AG04449 (cell line): ENCODE data around the gene SARM1.

Experiments
- CTCF ChIA-PET: fragments of 350-600 bp; formaldehyde crosslinking; extraction: SDS; loops from one replicate; lab custom pipeline; 2021; ENCODE audit warnings: antibody characterized with exemption; lab: Yijun Ruan, JAX
- POLR2A ChIA-PET: fragments of 400-600, 350-600 bp; formaldehyde crosslinking; extraction: SDS; loops from one replicate; lab custom pipeline; 2020; ENCODE audit warnings: antibody characterized with exemption, inconsistent platforms; lab: Yijun Ruan, JAX
- DNase-seq: peaks from one replicate; pipeline ENCODE4 v3.0.0-alpha.2; 2010; ENCODE audit warnings: low read depth, low spot score
- H3K4me3 ChIP-seq: 2 replicates; pipeline ENCODE4 v1.5.1; 2011; ENCODE audit warnings: low read depth, mild to moderate bottlenecking, control low read depth, low read length
- CTCF ChIP-seq: IDR thresholded peaks from one replicate; pipeline ENCODE4 v1.5.1; 2011; ENCODE audit warnings: mild to moderate bottlenecking, moderate library complexity, low read length, control low read depth, inconsistent platforms; ENCODE audit not compliant: insufficient read depth; ENCODE audit errors: missing control alignments

The SARM1 gene

GRCh38 chr17:28348979-28349378, 22.5 kb upstream of the SARM1 start:
- POLR2A ChIA-PET: interaction anchor here (3.2 kb wide), 1 partner anchor 8 kb away, joined by 20 read pairs; the partner anchor contains the start of gene POLDIP2
- no peak for TF ChIP-seq CTCF
- DNase-seq: no peak
- H3K4me3 ChIP-seq: no peak overlapping the region
- CTCF ChIA-PET: interaction anchor here (1.4 to 1.6 kb wide), 2 partner anchors 115 to 117 kb away, joined by 4 to 5 read pairs; no protein-coding TSS in a partner anchor

- H3K4me3 ChIP-seq: no peak overlapping the region
- POLR2A ChIA-PET: no interaction called here
- TF ChIP-seq CTCF: no peak
- CTCF ChIA-PET: interaction anchor here (0.6 to 1.6 kb wide), 4 partner anchors 9 to 117 kb away, joined by 3 to 5 read pairs (median 3); partner anchors contain the start of genes IFT20 and TNFAIP1
- DNase-seq: no peak
These were observed 21.2 kb upstream of the SARM1 start for GRCh38 chr17:28350271-28350670.

GRCh38 chr17:28357061-28357900, 14.2 kb upstream of the SARM1 start, which contains the start of gene POLDIP2:
Gene POLDIP2 (minus strand): TSS chr17:28357527. CDS start chr17:28357448, 79 bp downstream.
- POLR2A ChIA-PET: interaction anchor here (0.5 to 1.9 kb wide), 9 partner anchors 9 to 880 kb away, joined by 3 to 26 read pairs (median 9); partner anchors contain the start of genes IFT20, SARM1, TNFAIP1 and VTN
- H3K4me3 ChIP-seq: peak within 1 kb of the TSS; percentile 95
- no peak for TF ChIP-seq CTCF
- peak; percentile 51 for DNase-seq
- CTCF ChIA-PET: interaction anchor here (0.8 to 3.4 kb wide), 10 partner anchors 9 to 552 kb away, joined by 3 to 20 read pairs (median 4); partner anchors contain the start of genes IFT20 and TNFAIP1

GRCh38 chr17:28357901-28358197, 13.6 kb upstream of the SARM1 start:
- no peak for TF ChIP-seq CTCF

GRCh38 chr17:28363186-28363585, 8.3 kb upstream of the SARM1 start:
- H3K4me3 ChIP-seq: no peak overlapping the region
- POLR2A ChIA-PET: no interaction called here
- CTCF ChIA-PET: no interaction called here
- no peak for TF ChIP-seq CTCF
- DNase-seq: no peak

More at GRCh38 chr17:28357901-28358197, 13.6 kb upstream of the SARM1 start:
- CTCF ChIA-PET: interaction anchor here (1.4 to 3.4 kb wide), 5 partner anchors 9 to 59 kb away, joined by 4 to 20 read pairs (median 5); partner anchors contain the start of genes IFT20 and TNFAIP1
- H3K4me3 ChIP-seq: peak overlapping the region; percentile 95
- POLR2A ChIA-PET: interaction anchor here (0.5 to 1.9 kb wide), 8 partner anchors 9 to 880 kb away, joined by 3 to 26 read pairs (median 12); partner anchors contain the start of genes IFT20, SARM1, TNFAIP1 and VTN
- no peak for DNase-seq
